ENCODE measurements around the gene ZFAND3.
"Not testable (repeated sequence)": the region's sequence is repeated elsewhere in the genome, so short reads cannot be mapped to it uniquely, and the experiment has no call there.

Gene ZFAND3

GRCh38 chr6:37940074-37940847 is 120.7 kb downstream of the ZFAND3 start:
- DNase-seq = no peak

- DNase-seq = no peak
These were observed 122.3 kb downstream of the ZFAND3 start for GRCh38 chr6:37941871-37942270.

DNA sequence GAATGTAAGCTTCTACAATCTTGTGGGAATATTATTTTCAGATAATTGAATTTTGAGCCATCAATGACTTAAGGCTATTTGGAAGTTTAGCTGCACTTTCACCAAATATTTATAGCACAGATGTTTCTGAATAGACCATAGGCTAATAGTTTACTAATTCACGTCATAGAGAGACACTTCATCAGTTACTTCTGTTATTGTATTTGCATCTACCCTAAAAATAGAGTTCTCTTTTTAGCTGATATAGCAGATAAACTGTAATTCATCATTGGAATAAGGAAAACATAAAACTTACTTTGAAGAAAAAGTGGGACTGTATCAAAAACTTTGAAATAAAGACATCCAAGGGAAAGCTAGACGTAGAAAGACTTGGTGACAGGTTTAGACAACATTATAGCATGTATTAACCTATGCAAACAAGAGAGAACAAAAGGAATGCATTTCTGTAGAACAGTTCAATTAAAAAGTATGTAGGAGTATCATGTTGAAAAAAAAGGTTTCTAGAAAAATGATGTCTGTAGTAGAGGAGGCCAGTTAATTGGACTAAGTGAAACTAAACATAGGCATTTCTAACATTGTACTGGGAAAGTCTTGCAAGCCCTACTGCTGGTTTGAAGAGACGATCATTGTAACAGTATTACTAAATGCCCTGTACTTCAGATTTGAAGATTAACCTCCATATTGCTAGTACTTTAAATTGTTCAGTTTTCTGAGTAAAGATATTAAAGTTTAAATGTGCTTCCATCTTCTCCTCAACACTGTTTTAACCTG is 123.3 kb downstream of the ZFAND3 start:
- DNase-seq = no peak

DNA sequence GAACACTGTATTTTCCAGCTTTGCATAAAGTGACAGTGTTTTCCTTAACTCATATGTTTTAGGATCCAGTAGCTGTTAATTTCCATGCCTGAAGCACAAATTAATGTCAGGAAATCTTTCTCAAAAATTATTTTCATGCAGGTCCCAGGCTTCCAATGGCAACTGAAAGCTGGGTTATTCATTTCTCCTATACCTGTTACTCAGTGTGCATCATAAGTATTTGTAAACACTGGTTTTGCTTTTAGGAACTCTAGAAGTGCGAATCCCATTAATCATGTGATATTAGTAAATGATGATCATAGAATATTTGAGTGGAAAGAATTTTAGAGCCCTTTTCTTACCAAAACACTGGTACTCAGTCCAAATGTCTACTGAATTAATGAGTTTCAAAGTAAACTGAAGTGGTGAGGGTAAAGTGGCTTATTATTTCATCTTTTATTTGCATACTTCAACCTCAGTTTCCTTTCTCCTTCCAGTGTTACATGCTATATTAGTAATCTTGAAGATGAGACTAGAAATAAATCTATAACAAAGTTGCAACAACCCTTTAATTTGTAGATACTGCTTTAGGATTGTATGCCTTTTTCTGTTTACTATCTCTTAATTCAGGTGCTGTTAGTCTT is 124.0 kb downstream of the ZFAND3 start:
- no peak for DNase-seq

DNA sequence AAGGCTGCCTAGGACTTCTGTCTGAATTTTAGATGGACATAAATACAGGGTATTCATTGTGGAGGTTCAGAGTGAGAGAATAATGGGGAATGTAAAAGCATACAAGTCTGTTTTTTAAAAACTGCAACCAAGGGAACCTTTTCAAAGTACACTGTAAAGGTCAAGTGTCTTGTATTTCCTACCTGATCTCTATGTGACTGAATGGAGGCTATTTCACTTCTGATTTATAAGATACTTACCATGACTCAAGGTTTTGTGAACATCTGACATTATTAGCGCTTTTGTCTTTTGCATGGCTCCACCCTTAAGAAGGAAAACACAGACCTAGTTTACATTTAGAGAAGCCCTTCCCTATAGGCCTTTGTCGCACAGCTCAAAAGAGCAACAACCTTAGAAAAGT is 126.5 kb downstream of the ZFAND3 start:
- DNase-seq = no peak

- DNase-seq = no peak
These were observed 127.9 kb downstream of the ZFAND3 start for GRCh38 chr6:37947468-37947867.

GRCh38 chr6:37948584-37948983 is 129.1 kb downstream of the ZFAND3 start:
- DNase-seq = not testable (repeated sequence)

DNA sequence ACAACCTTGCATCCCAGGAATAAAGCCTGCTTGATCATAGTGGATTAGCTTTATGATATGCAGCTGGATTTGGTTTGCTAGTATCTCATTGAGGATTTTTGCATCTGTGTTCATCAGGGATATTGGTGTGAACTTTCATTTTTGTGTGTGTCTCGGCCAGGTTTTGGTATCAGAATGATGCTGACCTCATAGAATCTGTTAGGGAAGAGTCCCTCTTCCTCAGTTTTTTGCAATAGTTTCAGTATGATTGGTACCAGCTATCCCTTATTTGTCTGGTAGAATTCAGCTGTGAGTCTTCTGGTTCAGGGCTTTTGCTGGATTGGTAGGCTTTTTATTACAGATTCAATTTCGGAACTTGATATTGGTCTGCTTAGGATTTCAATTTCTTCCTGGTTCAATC is 132.5 kb downstream of the ZFAND3 start:
- no peak for DNase-seq

GRCh38 chr6:37954791-37955190 is 135.3 kb downstream of the ZFAND3 start:
- no peak for DNase-seq

DNA sequence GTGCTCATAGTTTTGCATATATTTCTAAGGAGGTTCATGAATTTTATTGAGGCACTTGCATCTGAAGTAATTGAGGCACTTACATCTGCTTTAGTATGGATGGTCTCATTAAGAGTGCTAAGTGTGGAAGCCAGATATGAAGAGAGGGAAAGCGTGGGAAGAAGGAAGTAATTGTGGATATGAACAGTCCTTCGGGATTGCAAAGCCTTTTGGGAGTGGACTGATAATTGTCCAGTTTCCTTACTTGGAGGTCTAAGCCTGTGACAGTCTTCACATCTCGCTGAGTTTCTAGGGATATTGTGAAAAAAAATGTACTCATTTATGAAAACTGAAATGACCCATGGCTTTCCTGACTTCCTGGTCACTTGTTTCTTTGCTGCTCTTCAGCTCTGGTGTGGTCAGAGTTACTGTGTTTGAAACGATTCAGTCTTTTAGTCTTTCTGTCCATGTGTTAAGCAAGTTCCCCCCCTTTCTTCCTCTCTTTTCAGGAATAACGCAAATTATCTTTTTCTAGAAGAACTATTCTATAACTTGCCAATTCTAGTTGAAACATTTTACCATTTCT is 137.3 kb downstream of the ZFAND3 start:
- no peak for DNase-seq

- no peak for DNase-seq
These were observed 139.5 kb downstream of the ZFAND3 start for GRCh38 chr6:37959061-37959460.

DNA sequence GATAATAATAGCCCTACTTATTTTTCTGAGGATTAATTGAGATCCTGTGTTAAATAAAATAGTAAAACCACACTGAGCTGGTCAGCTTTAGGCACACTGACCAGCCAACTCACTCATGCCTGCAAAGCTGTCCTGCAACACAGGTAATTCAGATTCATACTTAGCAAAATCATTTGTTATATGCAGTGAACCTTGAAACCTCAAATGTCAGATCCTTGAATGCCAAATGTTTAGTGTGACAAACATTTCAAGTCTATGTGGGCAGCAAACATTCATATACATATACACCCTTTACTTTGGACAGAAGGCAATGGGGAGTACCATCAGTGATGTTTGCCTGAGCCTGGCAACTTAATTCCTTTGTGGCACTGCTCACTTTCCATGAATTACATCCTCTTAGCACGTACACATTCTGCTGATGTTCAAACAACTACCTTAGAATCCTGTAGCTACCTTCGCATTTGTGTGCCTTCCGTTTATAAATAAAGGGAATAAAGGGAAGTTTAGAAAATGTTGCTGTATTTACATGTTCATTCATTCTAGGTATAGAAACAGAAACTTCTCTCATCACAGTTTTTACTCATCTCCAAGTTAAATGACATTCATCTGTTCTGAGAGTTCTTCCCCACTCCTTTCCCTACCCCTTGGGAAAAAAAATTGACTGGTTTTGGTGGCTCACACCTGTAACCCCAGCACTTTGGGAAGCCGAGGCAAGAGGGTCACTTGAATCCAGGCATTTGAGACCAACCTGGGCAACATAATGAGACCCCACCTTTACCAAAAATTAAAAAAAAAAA is 140.8 kb downstream of the ZFAND3 start:
- DNase-seq = no peak

- DNase-seq = not testable (repeated sequence)
These were observed 143.1 kb downstream of the ZFAND3 start for GRCh38 chr6:37962481-37963080.

GRCh38 chr6:37965964-37966676 is 146.6 kb downstream of the ZFAND3 start:
- DNase-seq = no peak

- DNase-seq = no peak
These were observed 147.3 kb downstream of the ZFAND3 start for GRCh38 chr6:37966801-37967200.

DNA sequence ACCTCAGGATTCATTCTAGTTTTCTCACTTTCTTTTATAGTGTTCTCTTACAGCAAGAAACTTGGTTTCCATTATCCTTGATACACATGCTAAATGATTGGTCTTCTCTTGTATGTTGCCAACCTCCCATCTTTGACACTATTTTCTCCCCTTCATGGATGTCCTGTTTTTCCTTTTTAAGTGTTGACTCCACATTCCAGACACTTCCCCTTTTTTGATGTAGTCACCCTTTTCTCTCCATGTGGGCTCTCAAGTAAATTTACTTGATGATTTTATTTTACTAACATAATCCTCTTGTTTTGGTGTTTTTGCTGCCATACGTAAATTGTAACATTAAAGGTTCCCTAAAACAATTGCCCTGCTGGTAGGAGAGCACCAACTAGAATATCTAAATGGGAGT is 148.1 kb downstream of the ZFAND3 start:
- DNase-seq = no peak

GRCh38 chr6:37971266-37971665 is 151.7 kb downstream of the ZFAND3 start:
- DNase-seq = no peak

DNA sequence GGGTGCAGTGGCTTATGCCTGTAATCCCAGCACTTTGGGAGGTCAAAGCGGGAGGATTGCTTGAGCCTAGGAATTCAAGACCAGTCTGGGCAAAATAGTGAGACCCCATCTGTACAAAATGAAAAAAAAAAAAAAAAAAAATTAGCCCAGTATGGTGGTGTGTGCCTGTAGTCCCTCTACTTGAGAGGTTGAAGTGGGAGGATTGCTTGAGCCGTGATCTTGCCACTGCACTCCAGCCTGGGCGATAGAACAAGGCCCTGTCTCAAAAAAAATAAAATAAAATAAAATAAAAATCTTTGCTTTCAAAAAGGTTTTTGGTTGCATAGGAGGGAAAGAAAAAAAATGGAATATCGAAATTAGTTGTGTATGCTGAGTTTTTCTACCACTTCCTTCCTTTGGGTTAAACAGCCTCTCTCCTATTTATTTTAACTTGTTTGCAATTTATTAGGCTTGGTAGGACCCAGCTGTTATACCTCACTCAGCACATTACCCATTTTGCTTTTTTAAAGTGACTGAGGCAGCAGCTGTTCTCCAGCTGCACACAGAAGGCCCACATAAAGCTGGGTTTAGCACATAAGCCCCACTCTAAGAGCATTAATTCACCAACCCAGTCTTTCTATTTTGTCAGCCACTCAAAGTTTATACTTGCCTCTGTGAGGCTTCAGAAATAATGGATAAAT is 152.3 kb downstream of the ZFAND3 start:
- no peak for DNase-seq

- DNase-seq = no peak
These were observed 153.6 kb downstream of the ZFAND3 start for GRCh38 chr6:37972994-37973757.

- no peak for DNase-seq
These were observed 154.9 kb downstream of the ZFAND3 start for GRCh38 chr6:37974381-37974780.
